H9 (cell line): Measurements from ENCODE around the gene PLEKHG1. TPM values are rescaled to one million over a fixed set of nuclear protein-coding genes. Genes with fewer than 3 reads are reported as not detected.

Experiments used
- DNase-seq: peaks from one replicate; pipeline ENCODE4 v3.0.0-alpha.2; 2017
- H2AFZ ChIP-seq: one replicate; pipeline ENCODE4 v1.6.1; 2013; ENCODE audit warnings: mild to moderate bottlenecking, low read length, control low read depth, moderate library complexity
- H2AK5ac ChIP-seq: 2 replicates; pipeline ENCODE4 v1.6.1; 2013; ENCODE audit warnings: low read length, control low read depth, mixed read lengths; ENCODE audit not compliant: insufficient read length
- H2BK120ac ChIP-seq: one replicate; pipeline ENCODE4 v1.6.1; 2013; ENCODE audit warnings: low read depth, mild to moderate bottlenecking, low read length, control low read depth, inconsistent platforms; ENCODE audit not compliant: poor library complexity, severe bottlenecking
- H2BK12ac ChIP-seq: 2 replicates; pipeline ENCODE4 v1.6.1; 2013; ENCODE audit warnings: low read length, control low read depth, mixed read lengths, low read depth; ENCODE audit not compliant: insufficient read length
- H2BK15ac ChIP-seq: 2 replicates; pipeline ENCODE4 v1.6.1; 2013; ENCODE audit warnings: low read depth, low read length, control low read depth
- H2BK20ac ChIP-seq: one replicate; pipeline ENCODE4 v1.6.1; 2013; ENCODE audit warnings: low read depth, mild to moderate bottlenecking, low read length, control low read depth, inconsistent platforms; ENCODE audit not compliant: poor library complexity, severe bottlenecking
- H2BK5ac ChIP-seq: 2 replicates; pipeline ENCODE4 v1.6.1; 2013; ENCODE audit warnings: low read length, control low read depth, mixed read lengths; ENCODE audit not compliant: insufficient read length
- H3K14ac ChIP-seq: 2 replicates; pipeline ENCODE4 v1.6.1; 2013; ENCODE audit warnings: low read length, control low read depth; ENCODE audit not compliant: insufficient read depth
- H3K18ac ChIP-seq: 2 replicates; pipeline ENCODE4 v1.6.1; 2013; ENCODE audit warnings: low read depth, mild to moderate bottlenecking, mixed read lengths, low read length, control low read depth; ENCODE audit not compliant: insufficient read length
- H3K23ac ChIP-seq: 2 replicates; pipeline ENCODE4 v1.6.1; 2013; ENCODE audit warnings: low read length, control low read depth, mixed read lengths, low read depth; ENCODE audit not compliant: insufficient read length
- H3K23me2 ChIP-seq: 2 replicates; pipeline ENCODE4 v1.6.1; 2013; ENCODE audit warnings: low read depth, mild to moderate bottlenecking, mixed read lengths, low read length, control low read depth; ENCODE audit not compliant: insufficient read length, poor library complexity, severe bottlenecking
- H3K27ac ChIP-seq: 2 replicates; pipeline ENCODE4 v1.5.1; 2013; ENCODE audit warnings: low read length, control low read depth, mixed read lengths, low read depth; ENCODE audit not compliant: insufficient read length
- H3K27me3 ChIP-seq: 2 replicates; pipeline ENCODE4 v1.6.1; 2013; ENCODE audit warnings: low read length, control low read depth, inconsistent platforms; ENCODE audit not compliant: insufficient read depth
- H3K4ac ChIP-seq: 2 replicates; pipeline ENCODE4 v1.6.1; 2013; ENCODE audit warnings: low read depth, mild to moderate bottlenecking, control low read depth, inconsistent platforms, low read length, moderate library complexity
- H3K4me1 ChIP-seq: 2 replicates; pipeline ENCODE4 v1.6.1; 2013; ENCODE audit warnings: low read length, control low read depth, inconsistent platforms; ENCODE audit not compliant: insufficient read depth
- H3K4me2 ChIP-seq: 2 replicates; pipeline ENCODE4 v1.6.1; 2013; ENCODE audit warnings: low read length, control low read depth, mixed read lengths; ENCODE audit not compliant: insufficient read length, insufficient read depth
- H3K56ac ChIP-seq: 2 replicates; pipeline ENCODE4 v1.6.1; 2013; ENCODE audit warnings: low read depth, mild to moderate bottlenecking, mixed read lengths, low read length, control low read depth; ENCODE audit not compliant: insufficient read length
- H3K79me1 ChIP-seq: 2 replicates; pipeline ENCODE4 v1.6.1; 2013; ENCODE audit warnings: low read depth, mild to moderate bottlenecking, moderate library complexity, low read length, control low read depth, inconsistent platforms; ENCODE audit not compliant: insufficient read depth, poor library complexity, severe bottlenecking
- H3K79me2 ChIP-seq: 2 replicates; pipeline ENCODE4 v1.6.1; 2013; ENCODE audit warnings: low read length, control low read depth, inconsistent platforms; ENCODE audit not compliant: insufficient read depth
- H3K9ac ChIP-seq: 2 replicates; pipeline ENCODE4 v1.6.1; 2013; ENCODE audit warnings: low read length, control low read depth, mixed read lengths; ENCODE audit not compliant: insufficient read length; ENCODE audit errors: extremely low read depth
- H3K9me3 ChIP-seq: one replicate; pipeline ENCODE4 v1.6.1; 2013; ENCODE audit warnings: low read depth, low read length, inconsistent platforms; ENCODE audit not compliant: control insufficient read depth
- H3T11ph ChIP-seq: one replicate; pipeline ENCODE4 v1.6.1; 2013; ENCODE audit warnings: mild to moderate bottlenecking, low read length, control low read depth, inconsistent platforms
- H4K20me1 ChIP-seq: one replicate; pipeline ENCODE4 v1.6.1; 2013; ENCODE audit not compliant: control insufficient read depth, insufficient read length, insufficient read depth
- H4K5ac ChIP-seq: 2 replicates; pipeline ENCODE4 v1.6.1; 2013; ENCODE audit warnings: low read depth, mild to moderate bottlenecking, mixed read lengths, low read length, control low read depth; ENCODE audit not compliant: insufficient read length
- H4K8ac ChIP-seq: replicated peaks from 2 replicates; pipeline ENCODE4 v1.6.1; 2013; ENCODE audit warnings: low read length, control low read depth, mixed read lengths, low read depth; ENCODE audit not compliant: insufficient read length
- H4K91ac ChIP-seq: 2 replicates; pipeline ENCODE4 v1.6.1; 2013; ENCODE audit warnings: low read depth, mild to moderate bottlenecking, moderate library complexity, mixed read lengths, low read length, control low read depth; ENCODE audit not compliant: insufficient read length
- H3K27ac Mint-ChIP-seq, 3 experiments: 2 replicates in 2 of 3; 3 replicates in 1 of 3; pipeline ENCODE4 v1.8.0; 2020 to 2021; ENCODE audit warnings: mixed read lengths in 3 of 3, mild to moderate bottlenecking in 1 of 3, moderate library complexity in 1 of 3
- H3K27me3 Mint-ChIP-seq: 2 replicates; pipeline ENCODE4 v1.8.0; 2021; ENCODE audit warnings: low read depth, mild to moderate bottlenecking, moderate library complexity, mixed read lengths
- H3K36me3 Mint-ChIP-seq, 3 experiments: 2 replicates in 2 of 3; 3 replicates in 1 of 3; pipeline ENCODE4 v1.8.0; 2020 to 2021; ENCODE audit warnings: low read depth in 3 of 3, mixed read lengths in 3 of 3; ENCODE audit not compliant: insufficient read depth in 1 of 3
- H3K4me1 Mint-ChIP-seq, 2 experiments: 2 replicates each; pipeline ENCODE4 v1.8.0; 2020; ENCODE audit warnings: mixed read lengths in 2 of 2
- H3K4me3 Mint-ChIP-seq, 2 experiments: 2 replicates in 1 of 2; 3 replicates in 1 of 2; pipeline ENCODE4 v1.8.0; 2020 to 2021; ENCODE audit warnings: mild to moderate bottlenecking in 2 of 2, mixed read lengths in 2 of 2, moderate library complexity in 1 of 2
- H3K9me3 Mint-ChIP-seq, 2 experiments: 2 replicates in 1 of 2; 3 replicates in 1 of 2; pipeline ENCODE4 v1.8.0; 2020; ENCODE audit warnings: mild to moderate bottlenecking in 2 of 2, mixed read lengths in 2 of 2, moderate library complexity in 1 of 2
- CTCF ChIP-seq: fragments of 200-600 bp; sonication (generic); conservative IDR thresholded peaks from 3 replicates; pipeline ENCODE4 v1.8.0; 2021; ENCODE audit warnings: antibody characterized with exemption, mild to moderate bottlenecking
- WGBS: extraction: QIAGEN DNeasy Blood & Tissue Kit; methylation state at CpG from one replicate; pipeline ENCODE4 v1.1.7; 2013; ENCODE audit warnings: missing lambda C conversion rate, low lambda C conversion rate, mixed read lengths; ENCODE audit not compliant: insufficient read length; ENCODE audit errors: extremely low coverage; 5-methylcytosine and 5-hydroxymethylcytosine counted together
- total RNA-seq: library from RNA; stranded (reverse); gene quantifications from 2 replicates; pipeline ENCODE4 v1.2.1, GENCODE V29; 2021

PLEKHG1 gene
- total RNA-seq, 1 experiment from 2014 or later: 1.0 TPM

DNA sequence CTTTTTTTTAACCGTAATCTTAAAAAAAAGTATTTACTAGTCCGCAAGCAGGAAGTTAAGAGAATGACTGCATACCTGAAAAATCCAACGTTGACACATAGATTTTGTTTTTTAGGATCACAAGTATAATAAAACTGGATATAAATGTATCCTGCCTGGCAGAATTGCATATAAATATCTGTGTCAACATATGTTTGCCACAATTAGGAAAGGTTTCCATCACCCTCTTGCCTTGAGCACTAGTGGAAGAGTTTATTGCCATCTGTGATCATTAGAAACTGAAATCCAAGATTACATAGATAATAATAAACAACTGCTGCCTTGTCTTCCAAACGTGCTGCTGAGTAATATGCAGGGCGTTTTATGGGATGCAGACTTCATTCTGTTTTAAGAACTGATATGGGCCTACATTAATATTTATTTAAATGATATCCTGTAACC, 27.9 kb downstream of the PLEKHG1 start:
- Mint-ChIP-seq H3K27me3 (peaks cover 5% of the 10 kb centered on the region), H3K9me3 (peaks cover 4 to 7% of the 10 kb centered on the region in 2 experiments; a peak in 3 of 5 replicates), H3K4me1 (no peaks in the 10 kb centered on the region), H3K27ac (no peak overlapping the region), H3K36me3 (peaks cover 0 to 5% (median 4%) of the 10 kb centered on the region in 3 experiments; a peak in 3 of 7 replicates), H3K4me3 (no peak overlapping the region)
- no peaks in the 10 kb centered on the region for H3K4me1 ChIP-seq
- no peak overlapping the region for H4K8ac ChIP-seq
- WGBS: no CpG with 5 or more reads among the region's 5 CpGs
- no peaks in the 10 kb centered on the region for H3K79me1 ChIP-seq
- H3K4me2 ChIP-seq: no peak overlapping the region
- H4K5ac ChIP-seq: no peak overlapping the region
- H2BK12ac ChIP-seq: no peak overlapping the region
- no peak overlapping the region for H2BK120ac ChIP-seq
- H3K56ac ChIP-seq: no peak overlapping the region
- H2BK15ac ChIP-seq: no peak overlapping the region
- H3K18ac ChIP-seq: no peak overlapping the region
- no peak overlapping the region for H3K14ac ChIP-seq
- no peak overlapping the region for H4K91ac ChIP-seq
- TF ChIP-seq CTCF: no peak
- H2BK20ac ChIP-seq: no peak overlapping the region
- H3K27me3 ChIP-seq: no peaks in the 10 kb centered on the region
- no peak overlapping the region for H2AK5ac ChIP-seq
- H3K4ac ChIP-seq: no peak overlapping the region
- no peak overlapping the region for H2AFZ ChIP-seq
- H2BK5ac ChIP-seq: no peak overlapping the region
- DNase-seq: no peak
- no peaks in the 10 kb centered on the region for H4K20me1 ChIP-seq
- H3K27ac ChIP-seq: no peak overlapping the region
- H3K9ac ChIP-seq: no peak overlapping the region
- no peaks in the 10 kb centered on the region for H3K9me3 ChIP-seq
- H3K23ac ChIP-seq: no peak overlapping the region
- H3T11ph ChIP-seq: no peak overlapping the region
- H3K23me2 ChIP-seq: no peaks in the 10 kb centered on the region
- no peaks in the 10 kb centered on the region for H3K79me2 ChIP-seq
